C4-2B (cell line): ENCODE data around the gene EFHB.

Source experiments
- ZFX ChIP-seq: fragments of 450-650 bp; IDR thresholded peaks from 2 replicates; pipeline ENCODE4 v1.6.1; 2017
- TF ChIP-seq, protein P1 (sequence below): fragments of 450-650 bp; conservative IDR thresholded peaks from 2 replicates; pipeline ENCODE4 v1.5.1; 2017; ENCODE audit warnings: mild to moderate bottlenecking

DNA sequence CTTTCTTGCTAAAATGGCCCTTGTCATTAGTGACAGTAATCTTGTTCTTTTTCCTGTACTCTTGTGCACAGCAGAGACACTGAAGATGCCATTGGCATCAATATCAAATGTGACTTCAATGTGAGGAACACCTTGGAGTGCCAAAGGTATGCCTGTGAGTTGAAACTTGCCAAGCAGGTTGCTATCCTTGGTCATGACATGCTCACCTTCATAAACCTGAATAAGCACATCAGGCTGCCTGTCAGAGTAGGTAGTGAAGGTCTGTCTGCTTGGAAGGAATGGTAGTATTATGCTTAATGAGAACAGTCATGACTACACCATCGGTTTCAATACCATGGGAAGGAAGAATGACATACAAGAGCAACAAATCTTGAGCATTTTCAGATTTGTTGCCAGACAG is 6.6 kb upstream of the EFHB start:
- TF ChIP-seq, protein P1, sequence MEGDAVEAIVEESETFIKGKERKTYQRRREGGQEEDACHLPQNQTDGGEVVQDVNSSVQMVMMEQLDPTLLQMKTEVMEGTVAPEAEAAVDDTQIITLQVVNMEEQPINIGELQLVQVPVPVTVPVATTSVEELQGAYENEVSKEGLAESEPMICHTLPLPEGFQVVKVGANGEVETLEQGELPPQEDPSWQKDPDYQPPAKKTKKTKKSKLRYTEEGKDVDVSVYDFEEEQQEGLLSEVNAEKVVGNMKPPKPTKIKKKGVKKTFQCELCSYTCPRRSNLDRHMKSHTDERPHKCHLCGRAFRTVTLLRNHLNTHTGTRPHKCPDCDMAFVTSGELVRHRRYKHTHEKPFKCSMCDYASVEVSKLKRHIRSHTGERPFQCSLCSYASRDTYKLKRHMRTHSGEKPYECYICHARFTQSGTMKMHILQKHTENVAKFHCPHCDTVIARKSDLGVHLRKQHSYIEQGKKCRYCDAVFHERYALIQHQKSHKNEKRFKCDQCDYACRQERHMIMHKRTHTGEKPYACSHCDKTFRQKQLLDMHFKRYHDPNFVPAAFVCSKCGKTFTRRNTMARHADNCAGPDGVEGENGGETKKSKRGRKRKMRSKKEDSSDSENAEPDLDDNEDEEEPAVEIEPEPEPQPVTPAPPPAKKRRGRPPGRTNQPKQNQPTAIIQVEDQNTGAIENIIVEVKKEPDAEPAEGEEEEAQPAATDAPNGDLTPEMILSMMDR, result no peak
- no peak for TF ChIP-seq ZFX
